A673 (cell line): ENCODE measurements around the gene RFTN1.

Source experiments
- CTCF ChIP-seq: fragments of 300-800, 200-600 bp; sonication (generic); conservative IDR thresholded peaks from 2 replicates; pipeline ENCODE4 v1.5.1; 2017; ENCODE audit warnings: low read depth, mild to moderate bottlenecking, antibody characterized with exemption, low read length, moderate library complexity, mixed read lengths
- EZH2 ChIP-seq: fragments of 200-600 bp; sonication (generic); IDR thresholded peaks from 2 replicates; pipeline ENCODE4 v1.6.1; 2017; ENCODE audit warnings: borderline replicate concordance, low read depth, mild to moderate bottlenecking, mixed read lengths, antibody characterized with exemption, low read length; ENCODE audit not compliant: poor library complexity, severe bottlenecking

GRCh38 chr3:16406579-16406978 lies 106.9 kb downstream of the RFTN1 start:
- no peak for TF ChIP-seq CTCF
- TF ChIP-seq EZH2 = no peak
